ENCODE measurements around the gene PSPH.
"Not testable (repeated sequence)": the region's sequence is repeated elsewhere in the genome, so short reads cannot be mapped to it uniquely, and the experiment has no call there.

DNA sequence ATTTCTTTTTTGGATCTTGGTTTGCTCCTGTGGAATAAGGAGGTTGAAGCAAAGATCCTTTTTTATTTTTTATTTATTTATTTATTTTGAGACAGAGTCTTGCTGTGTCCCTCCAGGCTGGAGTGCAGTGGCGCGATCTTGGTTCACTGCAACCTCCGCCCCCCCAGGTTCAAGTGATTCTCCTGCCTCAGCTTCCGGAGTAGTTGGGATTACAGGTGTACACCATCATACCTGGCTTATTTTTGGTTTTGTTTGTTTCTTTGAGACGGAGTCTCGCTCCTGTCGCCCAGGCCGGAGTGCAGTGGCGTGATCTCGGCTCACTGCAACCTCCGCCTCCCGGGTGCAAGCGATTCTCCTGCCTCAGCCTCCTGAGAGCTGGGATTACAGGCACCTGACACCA, 15.1 kb upstream of the PSPH start:
- TF ChIP-seq POLR2AphosphoS5 (IDR thresholded peaks at IDR 0.05; ENCODE audit: borderline replicate concordance, low read depth, low read length); EZH2 (IDR thresholded peaks at IDR 0.05); FOXP2 (optimal IDR thresholded peaks at IDR 0.05; ENCODE audit: control extremely low read depth, extremely low read length, insufficient read depth): not testable (repeated sequence)

Data from SK-N-MC (cell line).